Measurements from ENCODE around the gene PHLDA3.

The PHLDA3 gene

DNA sequence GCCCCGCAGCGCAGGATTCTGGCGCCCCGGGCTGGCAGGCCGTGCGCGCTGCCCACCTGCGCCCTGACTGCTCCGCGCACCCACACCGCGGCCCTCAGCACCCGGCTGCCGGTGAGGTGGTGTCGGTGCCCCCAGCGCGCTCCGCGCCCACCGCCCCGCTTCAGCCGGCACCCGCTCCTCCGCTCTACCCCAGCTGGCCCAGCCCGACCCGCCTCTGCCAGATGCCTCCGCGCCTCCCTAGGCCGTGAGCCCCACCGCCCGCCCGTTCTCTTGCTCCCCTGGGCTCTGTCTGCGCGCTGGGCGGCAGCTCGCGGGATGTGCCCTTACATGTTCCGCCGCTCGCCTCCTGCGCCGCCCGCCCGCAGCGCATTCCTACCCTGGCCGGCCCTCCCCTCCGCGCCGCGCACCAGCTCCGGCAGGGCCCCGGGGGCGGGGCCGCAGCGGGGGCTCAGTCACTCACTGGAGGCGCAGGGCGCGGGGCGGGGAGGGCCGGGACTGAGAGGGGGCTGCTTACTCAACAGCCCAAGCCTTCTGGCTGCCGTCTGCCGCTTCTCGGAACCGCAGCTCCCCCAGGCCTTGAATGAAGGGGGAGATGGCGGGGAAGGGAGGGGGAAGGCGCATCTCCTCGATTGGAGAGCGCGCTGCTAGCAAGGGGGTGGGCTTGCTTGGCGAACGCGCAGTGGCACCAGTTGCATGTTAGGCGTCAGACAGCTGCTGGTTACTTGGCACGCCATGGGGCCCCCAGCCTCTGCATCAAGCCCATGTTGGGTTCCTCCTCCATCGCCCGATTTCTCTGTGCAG, at the start of gene PHLDA3:
Gene PHLDA3 (minus strand): TSS at position 345 of the 801 bp plus-strand sequence. CDS start 402 bp downstream, outside the sequence.
- peak in 1 of 2 donors; percentile 39 for DNase-seq

DNA sequence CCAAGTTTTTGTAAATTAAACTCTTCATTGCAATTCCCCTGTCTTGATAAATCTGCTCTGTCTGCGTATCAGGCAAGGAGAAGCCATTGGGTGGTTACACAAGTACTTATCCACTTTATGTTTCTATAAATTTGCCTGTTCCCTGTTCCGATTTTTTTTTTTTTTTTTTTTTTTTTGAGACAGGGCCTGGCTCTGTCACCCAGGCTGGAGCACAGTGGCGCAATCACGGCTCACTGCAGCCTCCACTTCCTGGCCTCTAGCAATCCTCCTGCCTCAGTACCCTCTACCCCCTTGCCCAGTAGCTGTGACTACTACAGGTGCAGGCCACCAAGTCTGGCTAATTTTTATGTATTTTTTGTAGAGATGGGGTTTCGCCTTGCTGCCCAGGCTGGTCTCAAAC, 49.1 kb upstream of the PHLDA3 start:
- no peak for DNase-seq

DNA sequence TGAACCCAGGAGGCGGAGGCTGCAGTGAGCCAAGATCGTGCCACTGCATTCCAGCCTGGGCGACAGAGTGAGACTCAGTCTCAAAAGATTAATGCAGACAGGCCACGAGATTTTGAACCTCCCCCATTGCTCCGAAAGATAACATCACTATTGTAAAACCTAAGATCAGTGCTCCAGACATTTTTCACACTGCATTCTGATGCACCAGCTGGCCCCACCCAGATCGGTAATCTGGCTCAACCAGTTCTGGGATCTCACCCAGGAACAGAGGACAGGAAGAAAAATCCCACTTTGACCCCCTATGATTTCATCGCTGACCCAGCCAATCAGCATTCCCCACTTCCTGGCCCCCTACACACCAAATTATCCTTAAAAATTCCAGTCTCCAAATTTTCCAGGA, 48.6 kb upstream of the PHLDA3 start:
- DNase-seq = no peak

DNA sequence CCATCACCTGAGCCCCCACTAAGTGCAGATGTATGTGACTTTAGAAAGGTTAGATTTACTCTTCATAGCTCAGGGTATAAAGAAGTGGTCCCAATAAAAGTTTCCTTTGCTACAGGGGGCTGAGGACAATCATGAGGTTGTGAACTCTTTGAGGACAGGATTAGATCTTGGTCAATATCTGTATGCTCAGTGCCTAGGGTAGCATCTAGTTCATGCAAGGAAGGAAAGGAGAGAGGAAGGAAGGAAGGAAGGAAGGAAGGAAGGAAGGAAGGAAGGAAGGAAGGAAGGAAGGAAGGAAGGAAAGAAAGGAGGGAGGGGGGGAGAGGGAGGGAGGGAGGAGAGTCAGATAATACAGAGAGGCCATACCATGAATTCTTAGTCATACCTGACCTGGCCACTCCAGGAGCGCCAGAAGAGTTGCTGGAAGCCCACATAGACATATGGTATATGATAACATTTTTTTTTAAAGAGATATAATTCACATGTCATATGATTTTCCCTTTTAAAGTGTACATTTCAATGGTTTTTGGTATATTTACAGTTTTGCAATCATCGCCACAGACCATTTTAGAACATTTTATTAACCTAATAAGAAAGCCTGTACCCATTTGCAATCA, 47.6 kb upstream of the PHLDA3 start:
- no peak for DNase-seq

DNA sequence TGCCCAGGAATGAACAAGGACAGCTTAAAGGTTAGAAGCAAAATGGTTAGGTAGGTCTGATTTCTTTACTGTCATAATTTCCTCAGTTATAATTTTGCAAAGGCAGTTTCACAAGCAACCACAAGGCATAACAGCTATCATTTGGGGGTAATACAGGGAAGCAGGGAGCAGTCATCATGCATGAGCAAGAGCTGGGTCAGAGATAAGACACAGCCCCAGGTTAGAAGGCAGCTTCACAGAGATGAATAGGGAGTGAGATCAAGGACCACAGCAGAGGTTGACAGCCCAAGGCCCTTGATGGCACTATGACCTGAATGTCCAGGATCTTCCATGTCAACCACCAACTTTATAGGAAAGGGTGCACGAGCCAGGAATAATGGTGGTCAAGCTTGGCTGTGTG, 46.9 kb upstream of the PHLDA3 start:
- DNase-seq = no peak

DNA sequence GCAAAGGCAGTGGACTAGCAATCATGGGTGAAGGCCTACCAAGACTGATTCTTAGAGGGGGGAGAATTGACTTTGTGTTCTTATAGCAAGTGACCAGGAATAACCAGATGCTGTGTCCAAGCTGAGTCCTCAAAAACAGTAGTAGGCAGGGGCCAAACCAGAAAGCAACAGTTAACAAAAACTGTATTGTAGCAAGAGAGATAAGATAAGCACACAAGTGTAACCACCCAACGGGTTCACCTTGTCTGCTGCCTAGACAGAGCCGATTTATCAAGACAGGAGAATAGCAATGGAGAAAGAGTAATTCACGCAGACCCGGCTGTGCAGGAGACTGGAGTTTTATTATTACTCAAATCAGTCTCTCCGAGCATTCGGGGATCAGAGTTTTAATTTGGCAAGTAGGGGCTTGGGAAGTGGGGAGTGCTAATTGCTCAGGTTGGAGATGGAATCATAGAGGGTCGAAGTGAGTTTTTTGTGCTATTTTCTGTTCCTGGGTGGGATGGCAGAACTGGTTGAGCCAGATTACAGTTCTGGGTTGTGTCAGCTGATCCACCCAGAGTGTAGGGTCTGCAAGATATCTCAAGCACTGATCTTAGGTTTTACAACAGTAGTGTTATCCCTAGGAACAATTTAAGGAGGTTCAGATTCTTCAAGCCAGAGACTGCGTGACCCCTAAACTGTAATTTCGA, 46.2 kb upstream of the PHLDA3 start:
- no peak for DNase-seq

DNA sequence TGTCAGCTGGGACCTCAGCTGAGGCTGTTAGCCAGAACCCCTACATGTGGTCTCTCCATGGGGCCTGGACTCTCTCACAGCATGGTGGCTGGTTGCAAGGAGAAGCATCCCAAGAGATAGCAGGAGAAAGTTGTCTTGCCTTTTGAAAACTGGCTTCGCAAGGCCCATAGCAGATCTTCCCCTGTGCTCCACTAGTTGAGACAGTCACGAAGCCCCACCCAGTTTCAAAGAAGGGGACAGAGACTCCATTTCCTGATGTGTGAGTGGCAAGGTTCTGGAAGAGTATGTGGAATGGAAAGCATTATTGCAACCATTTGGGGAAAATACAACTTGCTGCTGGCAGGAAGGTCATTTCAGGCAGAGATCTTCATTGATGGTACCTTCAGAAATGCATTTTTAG, 45.5 kb upstream of the PHLDA3 start:
- no peak for DNase-seq

- no peak for DNase-seq
Measured at GRCh38 chr1:201513498-201514243, 44.7 kb upstream of the PHLDA3 start.

GRCh38 chr1:201511941-201512539, 43.1 kb upstream of the PHLDA3 start:
- DNase-seq = no peak

DNA sequence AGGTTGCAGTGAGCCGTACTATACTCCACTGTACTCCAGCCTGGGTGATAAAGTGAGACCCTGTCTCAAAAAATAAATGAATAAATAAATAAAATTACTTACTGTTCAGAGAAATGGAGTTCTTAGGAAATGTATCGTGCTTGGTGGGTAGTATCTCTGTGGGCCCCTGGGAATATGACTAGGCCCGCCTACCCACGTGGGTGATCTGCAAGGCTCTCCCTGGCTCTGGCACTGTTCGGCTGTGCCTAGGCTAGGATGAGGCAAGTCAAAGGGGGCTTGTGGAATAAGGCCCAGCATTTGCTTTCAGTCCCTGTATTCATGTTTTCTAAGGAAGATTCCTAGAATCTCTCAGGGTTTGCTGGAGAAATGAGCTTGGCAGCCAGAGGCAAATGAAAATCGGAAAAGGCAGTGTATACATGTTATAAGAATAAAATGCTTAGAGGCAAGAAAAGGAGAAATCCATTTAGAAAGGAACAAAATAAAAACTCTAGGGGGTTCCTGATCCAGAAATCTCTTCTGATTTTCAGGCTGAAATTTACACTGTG, 42.5 kb upstream of the PHLDA3 start:
- DNase-seq = no peak

DNA sequence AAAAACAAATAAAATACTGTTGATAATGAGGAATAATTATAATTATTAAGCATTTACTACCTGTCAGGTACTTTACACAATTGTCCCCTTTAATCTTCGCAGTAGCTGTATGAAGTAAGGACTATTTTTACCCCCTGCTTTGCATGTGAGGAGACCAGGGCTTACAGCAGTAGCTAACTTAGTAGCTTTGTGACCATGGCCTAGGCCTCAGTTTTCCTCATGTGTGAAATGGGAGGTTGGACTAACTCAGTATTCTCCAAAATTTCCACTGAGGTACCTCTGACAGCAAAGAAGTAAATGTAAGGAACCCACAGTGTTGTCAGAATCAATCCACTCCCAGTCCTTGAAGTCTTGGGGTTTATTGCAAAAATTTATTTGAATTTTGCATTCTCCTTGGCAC, 41.7 kb upstream of the PHLDA3 start:
- DNase-seq = no peak

DNA sequence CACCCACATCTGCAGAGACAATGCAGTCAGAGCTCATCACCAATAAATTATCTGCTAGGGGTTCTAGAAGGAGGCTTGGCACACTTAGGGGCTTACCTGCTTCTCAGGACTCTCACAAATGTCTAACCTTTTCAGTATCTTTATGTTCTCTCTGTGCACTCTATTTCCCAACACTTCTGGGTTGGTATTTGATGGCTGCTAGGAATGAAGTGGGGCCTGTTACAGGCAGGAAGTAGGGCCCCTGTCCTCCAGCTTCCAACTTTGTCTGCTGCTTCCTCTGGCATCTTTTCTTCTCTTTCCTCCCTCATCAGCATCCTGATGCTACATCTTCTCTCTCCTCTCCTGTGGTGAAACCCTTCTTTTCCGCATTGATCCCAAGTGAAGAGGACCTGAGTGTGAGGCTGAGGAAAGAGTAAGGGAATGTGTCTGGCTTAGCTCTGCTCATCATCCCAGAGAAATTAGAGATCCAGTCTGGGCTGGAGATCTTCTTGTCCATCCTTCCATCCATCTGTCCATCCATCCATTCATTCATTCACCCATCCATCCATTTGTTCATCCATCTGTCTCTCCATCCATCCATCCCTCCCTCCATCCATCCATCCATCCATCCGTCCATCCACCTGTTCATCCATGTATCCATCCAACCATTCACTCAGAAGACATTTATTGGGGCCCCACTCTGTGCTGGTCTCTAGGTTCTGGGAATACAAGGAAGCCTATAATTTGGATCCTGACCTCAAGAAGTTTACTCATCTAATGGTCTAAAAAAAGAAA, 40.8 kb upstream of the PHLDA3 start:
- no peak for DNase-seq

DNA sequence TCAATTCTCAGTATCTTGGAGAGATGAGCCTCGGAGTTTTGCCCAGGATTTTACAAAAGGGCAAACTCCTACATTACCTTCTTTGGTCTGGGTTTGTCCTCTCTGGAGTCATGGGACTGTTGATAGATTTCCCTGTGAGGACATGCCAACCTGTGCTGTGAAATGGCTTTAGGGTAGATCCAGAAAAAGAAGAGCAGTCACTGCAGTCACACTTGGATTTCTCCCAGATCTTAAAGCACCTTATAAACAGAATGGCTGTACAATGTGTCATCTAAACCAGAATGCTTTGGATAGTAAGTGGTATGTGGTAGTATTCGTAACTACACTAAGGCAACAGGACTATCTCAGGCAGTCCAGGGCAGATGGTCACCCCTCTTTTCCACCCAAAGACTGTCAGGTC, 39.8 kb upstream of the PHLDA3 start:
- DNase-seq = no peak

GRCh38 chr1:201507360-201507675, 38.3 kb upstream of the PHLDA3 start:
- DNase-seq = no peak

GRCh38 chr1:201506557-201507359, 37.8 kb upstream of the PHLDA3 start, which contains the start of gene CSRP1:
TSS of gene CSRP1 (minus strand) at chr1:201507123. CDS start at chr1:201496303, 10,820 bp downstream.
- DNase-seq = peak; percentile 78 to 86

DNA sequence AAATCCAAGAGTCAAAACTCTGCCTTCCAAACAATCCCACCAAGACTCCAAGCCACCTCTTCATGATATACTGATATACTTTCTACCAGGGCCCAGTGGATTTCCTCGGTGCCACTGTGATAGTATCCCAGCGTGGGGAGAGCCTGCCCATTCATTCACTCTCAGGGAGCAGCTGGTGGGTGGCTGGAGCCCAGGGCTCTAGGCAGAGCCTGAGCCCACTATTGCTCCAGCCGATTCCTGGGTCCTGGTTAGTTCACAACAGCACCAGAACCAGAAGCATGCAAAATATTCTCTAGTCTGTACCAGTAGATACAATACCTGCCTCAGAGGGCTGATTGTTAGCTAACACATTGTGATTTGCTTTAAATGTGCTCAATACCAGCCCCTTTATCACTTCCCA, 37.1 kb upstream of the PHLDA3 start:
- no peak for DNase-seq

GRCh38 chr1:201505503-201505890, 36.5 kb upstream of the PHLDA3 start:
- DNase-seq = no peak

- no peak for DNase-seq
Measured at GRCh38 chr1:201504799-201505502, 36.0 kb upstream of the PHLDA3 start.

GRCh38 chr1:201504179-201504631, 35.2 kb upstream of the PHLDA3 start:
- DNase-seq = no peak
